Brain microvascular endothelial cell (primary cell): Measurements from ENCODE around the gene SLC44A1.

Experiments
- DNase-seq: peaks from one replicate; pipeline ENCODE4 v3.0.0-alpha.2; 2020
- H3K27ac ChIP-seq: fragments of 250-450 bp; sonication (Bioruptor Pico); 2 replicates; pipeline ENCODE4 v1.5.1; 2020; ENCODE audit warnings: mild to moderate bottlenecking, moderate library complexity
- H3K27me3 ChIP-seq: fragments of 250-450 bp; sonication (Bioruptor Pico); replicated peaks from 2 replicates; pipeline ENCODE4 v1.5.1; 2020; ENCODE audit warnings: mild to moderate bottlenecking
- H3K36me3 ChIP-seq: fragments of 250-450 bp; sonication (Bioruptor Pico); replicated peaks from 2 replicates; pipeline ENCODE4 v1.5.1; 2020; ENCODE audit warnings: mild to moderate bottlenecking
- H3K4me3 ChIP-seq: 2 replicates; pipeline ENCODE4 v1.5.1; 2011; ENCODE audit warnings: low read depth, mild to moderate bottlenecking, control low read depth, low read length, moderate library complexity
- in situ Hi-C: cut with HindIII; loops from 2 replicates; pipeline ENCODE4 v1.10.0; 2017; ENCODE audit warnings: low sequenced_read_pairs, low pct_ligation_motif_present
- TF ChIP-seq, protein P1 (sequence below): IDR thresholded peaks from 2 replicates; pipeline ENCODE4 v1.5.1; 2011; ENCODE audit warnings: low read depth, mild to moderate bottlenecking, moderate library complexity, low read length, control low read depth, inconsistent platforms; ENCODE audit errors: missing control alignments

The SLC44A1 gene

GRCh38 chr9:105399117-105399516, 154.7 kb downstream of the SLC44A1 start:
- TF ChIP-seq, protein P1, sequence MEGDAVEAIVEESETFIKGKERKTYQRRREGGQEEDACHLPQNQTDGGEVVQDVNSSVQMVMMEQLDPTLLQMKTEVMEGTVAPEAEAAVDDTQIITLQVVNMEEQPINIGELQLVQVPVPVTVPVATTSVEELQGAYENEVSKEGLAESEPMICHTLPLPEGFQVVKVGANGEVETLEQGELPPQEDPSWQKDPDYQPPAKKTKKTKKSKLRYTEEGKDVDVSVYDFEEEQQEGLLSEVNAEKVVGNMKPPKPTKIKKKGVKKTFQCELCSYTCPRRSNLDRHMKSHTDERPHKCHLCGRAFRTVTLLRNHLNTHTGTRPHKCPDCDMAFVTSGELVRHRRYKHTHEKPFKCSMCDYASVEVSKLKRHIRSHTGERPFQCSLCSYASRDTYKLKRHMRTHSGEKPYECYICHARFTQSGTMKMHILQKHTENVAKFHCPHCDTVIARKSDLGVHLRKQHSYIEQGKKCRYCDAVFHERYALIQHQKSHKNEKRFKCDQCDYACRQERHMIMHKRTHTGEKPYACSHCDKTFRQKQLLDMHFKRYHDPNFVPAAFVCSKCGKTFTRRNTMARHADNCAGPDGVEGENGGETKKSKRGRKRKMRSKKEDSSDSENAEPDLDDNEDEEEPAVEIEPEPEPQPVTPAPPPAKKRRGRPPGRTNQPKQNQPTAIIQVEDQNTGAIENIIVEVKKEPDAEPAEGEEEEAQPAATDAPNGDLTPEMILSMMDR = no peak
- Histone ChIP-seq H3K27me3 (no peaks in the 10 kb centered on the region), H3K36me3 (no peaks in the 10 kb centered on the region), H3K27ac (no peak overlapping the region), H3K4me3 (no peak overlapping the region)
- no peak for DNase-seq
- in situ Hi-C loops = loop anchor here (25.0 kb wide), 1 partner anchor 212 kb away; no protein-coding TSS in a partner anchor

DNA sequence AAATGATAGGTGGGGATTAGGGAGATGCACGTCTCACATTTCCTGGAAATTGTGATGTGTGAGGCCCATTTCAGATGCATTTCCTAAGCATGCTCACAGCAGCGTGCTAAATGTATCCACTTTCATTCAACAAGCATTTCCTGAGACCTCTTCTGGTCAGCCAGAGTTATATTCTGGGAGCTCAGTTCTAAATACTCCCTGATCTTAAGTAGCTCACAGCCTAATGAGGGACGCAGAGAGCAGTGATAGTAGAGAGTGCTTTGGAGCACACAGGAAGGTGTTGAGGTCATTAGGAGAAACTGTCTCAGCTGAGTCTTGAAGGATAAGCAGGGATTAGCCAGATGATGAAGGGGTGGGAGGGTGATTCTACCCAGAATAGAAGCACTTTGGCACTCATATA, 157.2 kb downstream of the SLC44A1 start:
- H3K27me3 ChIP-seq = no peaks in the 10 kb centered on the region
- TF ChIP-seq, protein P1 = peak; percentile 32
- H3K27ac ChIP-seq = no peak overlapping the region
- H3K4me3 ChIP-seq = no peak overlapping the region
- in situ Hi-C loops = no loop called here
- no peaks in the 10 kb centered on the region for H3K36me3 ChIP-seq
- DNase-seq = peak; percentile 26

DNA sequence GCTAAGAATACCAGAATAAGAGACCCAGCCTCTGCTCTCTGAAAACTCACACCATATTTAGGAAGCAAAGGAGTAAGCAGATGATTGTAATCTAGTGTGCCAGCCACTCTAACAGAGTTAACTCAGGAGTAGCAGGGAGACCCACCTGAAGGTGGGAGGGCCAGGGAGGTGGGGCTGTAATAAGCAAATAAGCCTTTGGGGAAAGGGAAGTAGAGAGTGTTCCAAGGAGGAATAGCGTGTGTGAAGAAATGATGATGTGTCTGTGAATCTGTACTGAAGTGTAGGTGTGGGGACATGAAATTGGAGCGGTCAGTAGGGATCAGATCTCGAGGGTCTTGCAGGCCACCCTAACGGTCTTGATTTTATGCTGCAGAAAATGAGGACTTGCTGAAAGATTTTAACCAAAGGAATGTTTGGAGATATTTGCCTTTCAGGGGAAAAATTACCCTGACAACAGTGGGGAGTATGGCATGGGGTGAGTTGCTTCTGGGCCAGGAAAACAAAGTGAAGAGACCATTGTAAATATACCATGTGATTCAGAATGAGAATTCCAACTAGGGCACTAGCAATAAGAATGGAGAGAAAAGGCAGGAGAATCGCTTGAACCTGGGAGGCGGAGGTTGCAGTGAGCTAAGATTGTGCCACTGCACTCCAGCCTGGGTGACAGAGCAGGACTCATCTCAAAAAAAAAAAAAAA, 159.2 kb downstream of the SLC44A1 start:
- H3K36me3 ChIP-seq = no peaks in the 10 kb centered on the region
- DNase-seq = no peak
- H3K27ac ChIP-seq = no peak overlapping the region
- TF ChIP-seq, protein P1 = no peak
- no peaks in the 10 kb centered on the region for H3K27me3 ChIP-seq
- H3K4me3 ChIP-seq = no peak overlapping the region
- in situ Hi-C loops = no loop called here

- Histone ChIP-seq H3K27me3 (no peaks in the 10 kb centered on the region), H3K36me3 (no peaks in the 10 kb centered on the region)
- peak; percentile 17 for DNase-seq
Observed at GRCh38 chr9:105405514-105406131, 161.2 kb downstream of the SLC44A1 start.

DNA sequence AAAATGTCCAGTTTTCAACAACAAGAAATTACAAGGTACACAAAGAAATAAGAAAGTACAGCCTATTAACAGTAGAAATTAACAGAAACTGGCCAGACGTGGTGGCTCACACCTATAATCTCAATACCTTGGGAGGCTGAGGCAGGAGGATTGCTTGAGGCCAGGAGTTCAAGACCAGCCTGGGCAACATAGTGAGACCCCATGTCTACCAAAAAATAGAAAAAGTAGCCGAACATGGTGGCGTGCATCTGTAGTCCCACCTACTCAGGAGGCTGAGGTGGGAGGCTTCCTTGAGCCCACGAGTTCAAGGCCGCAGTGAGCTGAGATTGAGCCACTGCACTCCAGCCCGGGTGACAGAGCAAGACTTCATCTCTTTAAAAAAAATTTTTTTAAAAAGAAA, 161.9 kb downstream of the SLC44A1 start:
- H3K36me3 ChIP-seq = no peaks in the 10 kb centered on the region
- in situ Hi-C loops = no loop called here
- H3K27ac ChIP-seq = no peak overlapping the region
- no peaks in the 10 kb centered on the region for H3K27me3 ChIP-seq
- no peak for DNase-seq
- TF ChIP-seq, protein P1 = no peak
- H3K4me3 ChIP-seq = no peak overlapping the region

More at GRCh38 chr9:105405514-105406131, 161.2 kb downstream of the SLC44A1 start:
- in situ Hi-C loops = no loop called here
- no peak overlapping the region for H3K27ac ChIP-seq
- TF ChIP-seq, protein P1 = no peak
- H3K4me3 ChIP-seq = no peak overlapping the region
